Epithelial cell of esophagus (primary cell): Measurements from ENCODE around the gene XPC.

Source experiments
- DNase-seq: peaks from one replicate; pipeline ENCODE4 v3.0.0; 2010; ENCODE audit warnings: low read depth
- H3K4me3 ChIP-seq: 2 replicates; pipeline ENCODE4 v1.5.1; 2011; ENCODE audit warnings: mild to moderate bottlenecking, low read length, control low read depth
- TF ChIP-seq, protein P1 (sequence below): IDR thresholded peaks from 2 replicates; pipeline ENCODE4 v1.5.1; 2011; ENCODE audit warnings: low read depth, mild to moderate bottlenecking, low read length, control low read depth, inconsistent platforms; ENCODE audit not compliant: insufficient read depth; ENCODE audit errors: missing control alignments

XPC gene

DNA sequence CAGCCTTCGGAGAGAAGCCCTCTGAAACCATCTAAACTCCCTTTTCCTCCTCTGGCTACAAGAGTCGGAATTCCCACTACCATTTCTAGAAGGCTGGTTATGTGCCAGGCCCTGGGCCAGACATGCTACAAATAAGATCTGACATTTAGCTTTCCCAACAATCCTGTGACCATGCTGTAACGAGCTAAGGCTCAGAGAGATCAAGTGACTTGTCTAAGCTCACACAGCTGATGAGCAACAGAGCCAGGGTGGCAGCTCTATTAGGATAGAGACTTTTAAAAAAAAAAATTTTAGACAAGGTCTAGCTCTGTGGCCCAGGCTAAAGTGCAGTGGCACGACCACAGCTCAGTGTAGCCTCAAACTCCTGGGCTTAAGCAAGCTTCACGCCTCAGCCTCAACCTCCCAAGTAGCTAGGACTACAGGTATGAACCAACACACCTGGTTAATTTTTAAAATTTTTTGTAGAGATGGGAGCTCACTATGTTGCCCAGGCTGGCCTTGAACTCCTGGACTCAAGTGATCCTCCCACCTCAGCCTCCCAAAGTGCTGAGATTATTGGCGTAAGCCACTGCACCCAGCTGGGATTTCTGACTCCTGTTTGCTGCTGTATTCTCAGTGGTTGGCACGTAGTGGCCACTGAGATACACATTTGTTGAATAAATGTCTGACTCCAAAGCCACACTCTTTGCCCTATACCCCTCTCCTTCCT lies 34.8 kb upstream of the XPC start:
- TF ChIP-seq, protein P1, sequence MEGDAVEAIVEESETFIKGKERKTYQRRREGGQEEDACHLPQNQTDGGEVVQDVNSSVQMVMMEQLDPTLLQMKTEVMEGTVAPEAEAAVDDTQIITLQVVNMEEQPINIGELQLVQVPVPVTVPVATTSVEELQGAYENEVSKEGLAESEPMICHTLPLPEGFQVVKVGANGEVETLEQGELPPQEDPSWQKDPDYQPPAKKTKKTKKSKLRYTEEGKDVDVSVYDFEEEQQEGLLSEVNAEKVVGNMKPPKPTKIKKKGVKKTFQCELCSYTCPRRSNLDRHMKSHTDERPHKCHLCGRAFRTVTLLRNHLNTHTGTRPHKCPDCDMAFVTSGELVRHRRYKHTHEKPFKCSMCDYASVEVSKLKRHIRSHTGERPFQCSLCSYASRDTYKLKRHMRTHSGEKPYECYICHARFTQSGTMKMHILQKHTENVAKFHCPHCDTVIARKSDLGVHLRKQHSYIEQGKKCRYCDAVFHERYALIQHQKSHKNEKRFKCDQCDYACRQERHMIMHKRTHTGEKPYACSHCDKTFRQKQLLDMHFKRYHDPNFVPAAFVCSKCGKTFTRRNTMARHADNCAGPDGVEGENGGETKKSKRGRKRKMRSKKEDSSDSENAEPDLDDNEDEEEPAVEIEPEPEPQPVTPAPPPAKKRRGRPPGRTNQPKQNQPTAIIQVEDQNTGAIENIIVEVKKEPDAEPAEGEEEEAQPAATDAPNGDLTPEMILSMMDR, result no peak
- no peak overlapping the region for H3K4me3 ChIP-seq

GRCh38 chr3:14212032-14212431 lies 33.6 kb upstream of the XPC start:
- no peak overlapping the region for H3K4me3 ChIP-seq
- DNase-seq, result no peak
- TF ChIP-seq, protein P1, result no peak

More for the DNA sequence above, 34.8 kb upstream of the XPC start:
- no peak for DNase-seq

DNA sequence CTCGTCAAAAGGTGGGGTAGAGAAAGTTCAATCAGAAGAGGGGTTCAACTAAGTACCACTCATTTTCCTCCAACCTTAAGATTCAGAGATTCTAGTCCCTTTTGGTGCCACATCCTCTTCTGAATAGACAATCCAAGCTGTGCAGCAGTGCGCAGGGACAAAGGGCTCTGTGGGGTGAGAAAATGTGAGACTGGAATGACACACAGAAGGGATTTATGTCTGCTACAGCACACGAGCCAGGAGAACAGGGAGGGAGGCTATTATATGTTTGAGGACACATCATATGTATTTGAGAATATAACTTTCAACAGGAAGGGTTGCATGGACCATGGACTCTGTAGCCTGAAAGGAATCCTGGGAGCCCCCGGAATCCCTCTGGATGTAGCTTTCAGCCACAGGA lies 33.2 kb upstream of the XPC start:
- TF ChIP-seq, protein P1, result no peak
- no peak for DNase-seq
- no peak overlapping the region for H3K4me3 ChIP-seq

DNA sequence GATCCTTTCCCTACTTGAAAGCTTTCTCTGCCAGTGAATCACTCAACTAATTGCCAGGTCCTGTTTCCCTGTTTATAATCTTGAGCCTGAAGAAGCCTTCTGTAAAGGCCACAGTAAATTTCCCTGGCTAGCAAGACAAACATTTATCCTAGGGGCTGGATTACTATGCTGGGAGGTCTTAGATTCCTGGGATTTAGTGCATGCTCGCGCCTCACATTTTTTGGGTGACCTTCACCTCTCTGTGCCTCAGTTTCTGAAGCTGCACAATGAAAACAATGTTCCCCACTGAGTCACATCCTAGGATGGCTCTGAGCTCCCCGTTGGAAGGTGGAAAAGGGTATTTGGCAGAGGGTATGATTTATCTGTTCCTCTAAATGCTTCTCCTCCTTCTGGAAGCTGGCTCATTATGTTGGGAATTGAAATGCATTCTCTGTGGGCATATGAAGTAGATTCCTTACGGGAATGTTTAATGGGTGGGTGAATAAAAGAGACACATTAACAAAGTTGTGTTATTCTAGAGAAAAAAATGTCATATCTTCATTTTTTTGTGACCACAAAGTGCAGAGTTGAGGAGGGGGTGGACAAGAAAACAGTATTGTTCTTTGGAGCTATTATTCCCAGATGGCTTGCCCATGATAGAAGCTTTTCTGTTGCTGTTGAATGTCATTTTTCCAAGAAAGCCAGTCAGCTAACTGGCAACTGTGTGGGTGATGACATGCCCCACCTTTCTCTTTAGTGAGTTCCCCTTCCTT lies 32.6 kb upstream of the XPC start:
- TF ChIP-seq, protein P1, result no peak
- DNase-seq, result no peak
- no peak overlapping the region for H3K4me3 ChIP-seq

DNA sequence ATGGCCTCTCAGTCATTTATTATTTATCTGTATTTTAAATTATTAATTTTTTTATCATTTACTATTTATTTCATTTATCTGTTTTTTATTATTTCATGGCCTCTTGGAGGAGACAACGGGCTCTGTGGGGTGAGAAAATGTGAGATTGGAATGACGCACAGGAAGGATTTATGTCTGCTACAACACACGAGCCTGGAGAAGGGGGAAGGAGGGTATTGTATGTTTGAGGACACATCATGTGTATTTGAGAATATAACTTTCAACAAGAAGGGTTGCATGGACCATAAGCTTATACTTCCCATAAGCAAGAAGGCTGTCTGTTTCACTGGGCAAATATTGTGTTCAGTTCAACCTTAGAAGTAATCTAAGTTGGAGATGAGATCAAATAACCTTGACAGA lies 31.9 kb upstream of the XPC start:
- H3K4me3 ChIP-seq, result no peak overlapping the region
- TF ChIP-seq, protein P1, result no peak
- DNase-seq, result no peak

DNA sequence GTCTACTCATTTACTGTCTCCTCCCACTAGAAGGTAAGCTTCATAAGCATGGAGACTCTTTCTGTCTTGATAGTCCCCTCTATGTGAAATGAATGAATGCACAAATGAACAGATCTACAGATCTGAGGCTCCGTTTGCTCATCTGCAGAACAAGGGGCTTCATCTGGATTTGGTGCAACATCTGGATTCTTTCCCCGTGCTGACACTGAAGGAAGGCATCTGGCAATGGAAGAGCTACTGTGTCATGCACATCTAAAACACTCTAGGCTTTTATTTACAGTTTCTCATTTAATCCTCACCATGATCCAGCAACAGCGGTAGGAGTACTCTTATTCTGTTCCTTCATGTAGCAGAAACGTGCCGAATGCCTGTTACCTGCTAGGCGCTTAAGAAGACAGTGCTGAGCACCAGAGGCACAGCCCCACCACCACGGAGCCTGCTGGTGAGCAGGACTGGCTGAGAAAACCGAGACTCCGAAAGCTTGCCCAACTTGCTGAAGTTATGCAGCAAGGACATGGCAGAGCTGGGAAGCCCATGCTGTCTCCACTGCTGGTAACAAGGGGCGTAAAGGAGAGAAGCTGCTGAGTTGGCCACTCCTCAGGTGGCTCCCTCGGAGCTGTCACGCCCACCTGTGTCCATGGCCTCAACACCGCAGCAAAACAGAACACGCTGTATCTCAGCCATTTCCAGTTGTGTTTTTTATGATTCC lies 31.3 kb upstream of the XPC start:
- H3K4me3 ChIP-seq, result no peak overlapping the region
- no peak for DNase-seq
- TF ChIP-seq, protein P1, result no peak
